Hepatocyte (in vitro differentiated cells): ENCODE measurements around the gene ANKRD28. TPM values are rescaled to one million over a fixed set of nuclear protein-coding genes. Genes with fewer than 3 reads are reported as not detected.

Experiments used
- DNase-seq: peaks from one replicate; pipeline ENCODE4 v3.0.0-alpha.2; 2016; ENCODE audit warnings: low spot score
- H2AFZ ChIP-seq: fragments of 200-600 bp; sonication (generic); 2 replicates; pipeline ENCODE4 v1.6.0; 2016; ENCODE audit warnings: antibody characterized with exemption, mild to moderate bottlenecking
- H3K27ac ChIP-seq: fragments of 200-600 bp; sonication (generic); 2 replicates; pipeline ENCODE4 v1.5.1; 2016; ENCODE audit warnings: mild to moderate bottlenecking
- H3K27me3 ChIP-seq: fragments of 200-600 bp; sonication (generic); 2 replicates; pipeline ENCODE4 v1.6.1; 2016
- H3K36me3 ChIP-seq: fragments of 200-600 bp; sonication (generic); replicated peaks from 2 replicates; pipeline ENCODE4 v1.5.1; 2016; ENCODE audit warnings: low read depth; ENCODE audit not compliant: insufficient read depth
- H3K4me1 ChIP-seq: fragments of 200-600 bp; sonication (generic); 2 replicates; pipeline ENCODE4 v1.5.1; 2016; ENCODE audit warnings: mild to moderate bottlenecking, moderate library complexity; ENCODE audit not compliant: insufficient read depth
- H3K4me2 ChIP-seq: fragments of 200-600 bp; sonication (generic); 2 replicates; pipeline ENCODE4 v1.6.0; 2016
- H3K4me3 ChIP-seq: fragments of 200-600 bp; sonication (generic); 2 replicates; pipeline ENCODE4 v1.5.1; 2016; ENCODE audit warnings: mild to moderate bottlenecking
- H3K79me2 ChIP-seq: fragments of 200-600 bp; sonication (generic); 2 replicates; pipeline ENCODE4 v1.6.0; 2017; ENCODE audit warnings: mild to moderate bottlenecking
- H3K9me2 ChIP-seq: fragments of 200-600 bp; sonication (generic); replicated peaks from 2 replicates; pipeline ENCODE4 v1.6.0; 2017; ENCODE audit warnings: mild to moderate bottlenecking; ENCODE audit not compliant: insufficient read depth
- H3K9me3 ChIP-seq: fragments of 200-600 bp; sonication (generic); 2 replicates; pipeline ENCODE4 v1.5.1; 2016; ENCODE audit warnings: low read depth, mild to moderate bottlenecking
- H4K20me1 ChIP-seq: fragments of 200-600 bp; sonication (generic); 2 replicates; pipeline ENCODE4 v1.6.0; 2016; ENCODE audit warnings: mild to moderate bottlenecking; ENCODE audit not compliant: insufficient read depth, poor library complexity, severe bottlenecking
- CTCF ChIP-seq: fragments of 200-600 bp; sonication (generic); IDR thresholded peaks from 2 replicates; pipeline ENCODE4 v1.5.1; 2016; ENCODE audit warnings: antibody characterized with exemption, mild to moderate bottlenecking; ENCODE audit not compliant: poor library complexity
- EZH2 ChIP-seq: fragments of 200-600 bp; sonication (generic); IDR thresholded peaks from 2 replicates; pipeline ENCODE4 v1.6.1; 2016; ENCODE audit warnings: antibody characterized with exemption, mild to moderate bottlenecking, borderline replicate concordance
- EZH2phosphoT487 ChIP-seq: fragments of 200-600 bp; sonication (generic); IDR thresholded peaks from one replicate; pipeline ENCODE4 v1.6.1; 2018; ENCODE audit warnings: antibody characterized with exemption, mild to moderate bottlenecking, low read depth, moderate library complexity; ENCODE audit not compliant: unreplicated experiment, severe bottlenecking
- WGBS: methylation state at CpG from one replicate; pipeline ENCODE4 v1.1.6; 2016; ENCODE audit warnings: low lambda C conversion rate; ENCODE audit errors: missing lambda C conversion rate; 5-methylcytosine and 5-hydroxymethylcytosine counted together
- polyA plus RNA-seq: library from polyadenylated mRNA; unstranded; fragments of >200 nt; fragmentation: Nextera tagmentation; extraction: Ambion mirVana; gene quantifications from 2 replicates; pipeline ENCODE4 v1.2.1, GENCODE V29; 2016
- total RNA-seq: library from RNA; depleted of rRNA; stranded (reverse); fragments of >200 nt; gene quantifications from 2 replicates; pipeline ENCODE4 v1.2.3, GENCODE V29; 2014

The ANKRD28 gene
- total and polyA plus RNA-seq, 2 experiments from 2014 or later = 12.3 to 40.6 TPM

GRCh38 chr3:15708882-15709677 lies 88.7 kb downstream of the ANKRD28 start:
- Histone ChIP-seq H3K79me2 (no peaks in the 10 kb centered on the region), H3K27ac (no peak overlapping the region), H3K4me1 (no peaks in the 10 kb centered on the region), H2AFZ (no peak overlapping the region), H4K20me1 (no peaks in the 10 kb centered on the region), H3K4me3 (no peak overlapping the region), H3K9me2 (no peaks in the 10 kb centered on the region), H3K9me3 (no peaks in the 10 kb centered on the region), H3K36me3 (no peaks in the 10 kb centered on the region), H3K4me2 (no peak overlapping the region), H3K27me3 (no peaks in the 10 kb centered on the region)
- DNase-seq = no peak
- TF ChIP-seq EZH2 = no peak
- TF ChIP-seq CTCF = no peak
- no peak for TF ChIP-seq EZH2phosphoT487
- WGBS = 95% methylated on average over 1 of the region's 1 CpG

- Histone ChIP-seq H4K20me1 (no peaks in the 10 kb centered on the region), H3K9me2 (no peaks in the 10 kb centered on the region), H3K27me3 (no peaks in the 10 kb centered on the region), H3K4me2 (no peak overlapping the region), H3K4me1 (no peaks in the 10 kb centered on the region), H3K27ac (no peak overlapping the region), H3K4me3 (no peak overlapping the region), H3K36me3 (no peaks in the 10 kb centered on the region), H2AFZ (no peak overlapping the region), H3K9me3 (no peaks in the 10 kb centered on the region), H3K79me2 (no peaks in the 10 kb centered on the region)
- DNase-seq = no peak
- 75% methylated on average over 1 of the region's 1 CpG for WGBS
- TF ChIP-seq EZH2 (no peak), EZH2phosphoT487 (no peak), CTCF (no peak)
Observed at GRCh38 chr3:15707779-15708178, 90.0 kb downstream of the ANKRD28 start.

GRCh38 chr3:15703346-15703745 lies 94.4 kb downstream of the ANKRD28 start:
- Histone ChIP-seq H3K9me3 (no peaks in the 10 kb centered on the region), H3K4me1 (no peaks in the 10 kb centered on the region), H3K27ac (no peak overlapping the region), H3K9me2 (no peaks in the 10 kb centered on the region), H3K27me3 (no peaks in the 10 kb centered on the region), H2AFZ (no peak overlapping the region), H3K79me2 (no peaks in the 10 kb centered on the region), H3K4me2 (no peak overlapping the region), H3K4me3 (no peak overlapping the region), H3K36me3 (no peaks in the 10 kb centered on the region), H4K20me1 (no peaks in the 10 kb centered on the region)
- 99% methylated on average over 2 of the region's 2 CpGs for WGBS
- DNase-seq = no peak
- TF ChIP-seq CTCF (no peak), EZH2phosphoT487 (no peak), EZH2 (no peak)
